HepG2 (cell line): Measurements from ENCODE around the gene DDX19B. TPM values are rescaled to one million over a fixed set of nuclear protein-coding genes. Genes with fewer than 3 reads are reported as not detected.

Source experiments
- ARNTL ChIP-seq: sonication (generic); formaldehyde crosslinking; IDR thresholded peaks from 2 replicates; pipeline ENCODE4 v1.4.0; 2020; ENCODE audit warnings: mild to moderate bottlenecking, missing genetic modification reagents
- FOXK2 ChIP-seq: fragments of 450-650 bp; IDR thresholded peaks from 2 replicates; pipeline ENCODE4 v1.6.1; 2016
- HDAC1 ChIP-seq: sonication (generic); formaldehyde crosslinking; IDR thresholded peaks from 2 replicates; pipeline ENCODE4 v1.5.1; 2020; ENCODE audit warnings: mild to moderate bottlenecking, missing genetic modification reagents
- NR1H2 ChIP-seq: sonication (generic); formaldehyde crosslinking; IDR thresholded peaks from 2 replicates; pipeline ENCODE4 v1.8.1; 2022; ENCODE audit warnings: low read depth, missing genetic modification reagents, borderline replicate concordance
- ZFP82 ChIP-seq: sonication (generic); formaldehyde crosslinking; IDR thresholded peaks from 2 replicates; pipeline ENCODE4 v1.5.1; 2020; ENCODE audit warnings: mild to moderate bottlenecking, missing genetic modification reagents, borderline replicate concordance
- ZNF33A ChIP-seq: sonication (generic); formaldehyde crosslinking; IDR thresholded peaks from 2 replicates; pipeline ENCODE4 v1.5.1; 2020; ENCODE audit warnings: missing genetic modification reagents, mild to moderate bottlenecking, moderate library complexity, borderline replicate concordance
- ZNF34 ChIP-seq: sonication (generic); formaldehyde crosslinking; IDR thresholded peaks from 2 replicates; pipeline ENCODE4 v1.4.0; 2020; ENCODE audit warnings: mild to moderate bottlenecking, missing genetic modification reagents, borderline replicate concordance
- ZNF501 ChIP-seq: sonication (generic); formaldehyde crosslinking; IDR thresholded peaks from 2 replicates; pipeline ENCODE4 v1.5.1; 2020; ENCODE audit warnings: mild to moderate bottlenecking, moderate library complexity, missing genetic modification reagents
- ZNF737 ChIP-seq: sonication (generic); formaldehyde crosslinking; IDR thresholded peaks from 2 replicates; pipeline ENCODE4 v1.5.0; 2020; ENCODE audit warnings: missing genetic modification reagents, mild to moderate bottlenecking, borderline replicate concordance
- ZNF776 ChIP-seq: sonication (generic); formaldehyde crosslinking; IDR thresholded peaks from 2 replicates; pipeline ENCODE4 v1.4.0; 2020; ENCODE audit warnings: mild to moderate bottlenecking, missing genetic modification reagents
- polyA plus RNA-seq, 8 experiments: library from polyadenylated mRNA; depleted of rRNA in 3 of 8; stranded (reverse) in 7 of 8; unstranded in 1 of 8; fragments of >200 nt; fragmentation: Illumina TruSeq in 4 of 8; extraction: Trizol in 4 of 8; gene quantifications; 2 replicates each; pipeline versions ENCODE4 v1.2.1 to v1.2.3, GENCODE V29; 2011 to 2016; ENCODE audit warnings: low read depth in 4 of 8, missing spikeins in 1 of 8, mixed read lengths in 1 of 8; ENCODE audit not compliant: insufficient read depth in 1 of 8
- total RNA-seq, 5 experiments: library from RNA; depleted of rRNA; stranded (reverse); fragments of >200 nt; fragmentation: Illumina TruSeq; extraction: Trizol; gene quantifications; 2 replicates each; pipeline ENCODE4 v1.2.3, GENCODE V29; 2016; ENCODE audit warnings: low read depth in 1 of 5
- TF ChIP-seq, protein P1 (sequence below): IDR thresholded peaks from 2 replicates; pipeline ENCODE4 v1.6.1; 2016; ENCODE audit warnings: mild to moderate bottlenecking, missing biosample characterization, missing genetic modification reagents
- TF ChIP-seq, protein P2 (sequence below): sonication (generic); formaldehyde crosslinking; conservative IDR thresholded peaks from 2 replicates; pipeline ENCODE4 v1.4.0; 2020; ENCODE audit warnings: missing genetic modification reagents
- TF ChIP-seq, protein P3 (sequence below): sonication (generic); formaldehyde crosslinking; IDR thresholded peaks from 2 replicates; pipeline ENCODE4 v1.5.1; 2020; ENCODE audit warnings: missing genetic modification reagents, mild to moderate bottlenecking, borderline replicate concordance
- TF ChIP-seq, protein P4 (sequence below): sonication (generic); formaldehyde crosslinking; IDR thresholded peaks from 2 replicates; pipeline ENCODE4 v1.8.1; 2023; ENCODE audit warnings: mild to moderate bottlenecking, missing genetic modification reagents, borderline replicate concordance
- TF ChIP-seq, protein P5 (sequence below): sonication (generic); formaldehyde crosslinking; IDR thresholded peaks from 2 replicates; pipeline ENCODE4 v1.8.1; 2023; ENCODE audit warnings: mild to moderate bottlenecking, missing genetic modification reagents

DDX19B gene
- total and polyA plus RNA-seq, 2 of the 13 experiments (the other 11 are each of a cell fraction or from before 2014, with no cell fraction given) = 36.2 to 40.0 TPM

DNA sequence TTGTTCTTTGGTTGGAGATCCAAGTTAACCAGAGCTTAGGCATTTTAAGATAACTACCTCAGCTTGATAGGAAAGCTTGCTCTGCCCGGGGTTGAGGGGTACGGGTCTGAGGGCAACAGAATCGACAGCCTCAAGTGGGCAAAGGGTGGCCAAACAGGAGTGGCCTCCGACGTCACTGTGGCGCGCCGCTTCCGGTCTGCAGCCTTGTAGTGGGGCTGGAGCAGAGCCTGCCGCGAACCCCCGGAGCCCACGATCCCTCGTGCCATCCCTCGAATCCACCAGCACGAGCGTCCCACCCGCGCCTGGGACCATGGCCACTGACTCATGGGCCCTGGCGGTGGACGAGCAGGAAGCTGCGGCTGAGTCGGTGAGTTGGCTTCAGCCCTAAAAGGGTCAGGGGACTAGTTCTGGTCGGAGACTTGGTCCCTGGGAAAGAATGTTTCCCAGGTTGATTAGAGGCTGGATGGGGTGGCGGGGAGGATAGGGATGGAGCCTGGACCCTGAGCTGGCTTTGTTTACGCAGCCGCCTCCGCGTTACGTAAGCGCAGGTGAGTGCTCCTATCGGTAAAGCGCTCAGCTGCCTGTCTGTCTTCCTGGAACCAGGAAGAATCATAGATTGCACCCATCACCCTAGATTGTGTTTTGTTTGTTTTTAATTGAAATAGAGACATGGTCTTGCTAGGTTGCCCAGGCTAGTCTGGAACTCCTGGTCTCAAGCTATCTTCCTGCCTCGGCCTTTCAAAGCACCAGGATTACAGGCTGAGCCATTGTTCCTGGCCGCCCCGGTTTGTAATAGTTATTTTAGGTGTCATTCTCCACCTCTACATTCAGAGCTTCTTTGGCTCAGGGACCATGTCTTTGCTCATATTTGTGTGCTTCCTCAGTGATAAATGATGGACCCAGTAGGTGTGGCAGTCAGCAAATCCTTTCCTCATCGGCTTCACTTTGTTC is at the start of gene DDX19B (continued):
- TF ChIP-seq ZNF776 (CRISPR knock-in tag) (peak; percentile 97), ARNTL (CRISPR knock-in tag) (peak; percentile 66), ZNF34 (CRISPR knock-in tag) (peak; percentile 94), ZNF33A (CRISPR knock-in tag) (no peak), ZFP82 (peak; percentile 89), FOXK2 (peak; percentile 66; the same call in 1 of the 2 replicates), ZNF501 (CRISPR knock-in tag) (peak; percentile 97), HDAC1 (CRISPR knock-in tag) (peak; percentile 98), NR1H2 (CRISPR knock-in tag) (no peak; the same call in 1 of the 2 replicates), ZNF737 (no peak)
- TF ChIP-seq, protein P1, sequence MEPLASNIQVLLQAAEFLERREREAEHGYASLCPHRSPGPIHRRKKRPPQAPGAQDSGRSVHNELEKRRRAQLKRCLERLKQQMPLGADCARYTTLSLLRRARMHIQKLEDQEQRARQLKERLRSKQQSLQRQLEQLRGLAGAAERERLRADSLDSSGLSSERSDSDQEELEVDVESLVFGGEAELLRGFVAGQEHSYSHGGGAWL (CRISPR knock-in tag) = peak; percentile 95
- TF ChIP-seq, protein P2, sequence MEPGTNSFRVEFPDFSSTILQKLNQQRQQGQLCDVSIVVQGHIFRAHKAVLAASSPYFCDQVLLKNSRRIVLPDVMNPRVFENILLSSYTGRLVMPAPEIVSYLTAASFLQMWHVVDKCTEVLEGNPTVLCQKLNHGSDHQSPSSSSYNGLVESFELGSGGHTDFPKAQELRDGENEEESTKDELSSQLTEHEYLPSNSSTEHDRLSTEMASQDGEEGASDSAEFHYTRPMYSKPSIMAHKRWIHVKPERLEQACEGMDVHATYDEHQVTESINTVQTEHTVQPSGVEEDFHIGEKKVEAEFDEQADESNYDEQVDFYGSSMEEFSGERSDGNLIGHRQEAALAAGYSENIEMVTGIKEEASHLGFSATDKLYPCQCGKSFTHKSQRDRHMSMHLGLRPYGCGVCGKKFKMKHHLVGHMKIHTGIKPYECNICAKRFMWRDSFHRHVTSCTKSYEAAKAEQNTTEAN = peak; percentile 64; the same call in 1 of the 2 replicates
- TF ChIP-seq, protein P3, sequence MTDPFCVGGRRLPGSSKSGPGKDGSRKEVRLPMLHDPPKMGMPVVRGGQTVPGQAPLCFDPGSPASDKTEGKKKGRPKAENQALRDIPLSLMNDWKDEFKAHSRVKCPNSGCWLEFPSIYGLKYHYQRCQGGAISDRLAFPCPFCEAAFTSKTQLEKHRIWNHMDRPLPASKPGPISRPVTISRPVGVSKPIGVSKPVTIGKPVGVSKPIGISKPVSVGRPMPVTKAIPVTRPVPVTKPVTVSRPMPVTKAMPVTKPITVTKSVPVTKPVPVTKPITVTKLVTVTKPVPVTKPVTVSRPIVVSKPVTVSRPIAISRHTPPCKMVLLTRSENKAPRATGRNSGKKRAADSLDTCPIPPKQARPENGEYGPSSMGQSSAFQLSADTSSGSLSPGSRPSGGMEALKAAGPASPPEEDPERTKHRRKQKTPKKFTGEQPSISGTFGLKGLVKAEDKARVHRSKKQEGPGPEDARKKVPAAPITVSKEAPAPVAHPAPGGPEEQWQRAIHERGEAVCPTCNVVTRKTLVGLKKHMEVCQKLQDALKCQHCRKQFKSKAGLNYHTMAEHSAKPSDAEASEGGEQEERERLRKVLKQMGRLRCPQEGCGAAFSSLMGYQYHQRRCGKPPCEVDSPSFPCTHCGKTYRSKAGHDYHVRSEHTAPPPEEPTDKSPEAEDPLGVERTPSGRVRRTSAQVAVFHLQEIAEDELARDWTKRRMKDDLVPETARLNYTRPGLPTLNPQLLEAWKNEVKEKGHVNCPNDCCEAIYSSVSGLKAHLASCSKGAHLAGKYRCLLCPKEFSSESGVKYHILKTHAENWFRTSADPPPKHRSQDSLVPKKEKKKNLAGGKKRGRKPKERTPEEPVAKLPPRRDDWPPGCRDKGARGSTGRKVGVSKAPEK (CRISPR knock-in tag) = peak; percentile 94; the same call in 1 of the 2 replicates
- TF ChIP-seq, protein P4, sequence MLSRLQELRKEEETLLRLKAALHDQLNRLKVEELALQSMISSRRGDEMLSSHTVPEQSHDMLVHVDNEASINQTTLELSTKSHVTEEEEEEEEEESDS (CRISPR knock-in tag) = peak; percentile 94; the same call in 1 of the 2 replicates
- TF ChIP-seq, protein P5, sequence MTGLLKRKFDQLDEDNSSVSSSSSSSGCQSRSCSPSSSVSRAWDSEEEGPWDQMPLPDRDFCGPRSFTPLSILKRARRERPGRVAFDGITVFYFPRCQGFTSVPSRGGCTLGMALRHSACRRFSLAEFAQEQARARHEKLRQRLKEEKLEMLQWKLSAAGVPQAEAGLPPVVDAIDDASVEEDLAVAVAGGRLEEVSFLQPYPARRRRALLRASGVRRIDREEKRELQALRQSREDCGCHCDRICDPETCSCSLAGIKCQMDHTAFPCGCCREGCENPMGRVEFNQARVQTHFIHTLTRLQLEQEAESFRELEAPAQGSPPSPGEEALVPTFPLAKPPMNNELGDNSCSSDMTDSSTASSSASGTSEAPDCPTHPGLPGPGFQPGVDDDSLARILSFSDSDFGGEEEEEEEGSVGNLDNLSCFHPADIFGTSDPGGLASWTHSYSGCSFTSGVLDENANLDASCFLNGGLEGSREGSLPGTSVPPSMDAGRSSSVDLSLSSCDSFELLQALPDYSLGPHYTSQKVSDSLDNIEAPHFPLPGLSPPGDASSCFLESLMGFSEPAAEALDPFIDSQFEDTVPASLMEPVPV = peak; percentile 96
